ENCODE data around the gene RNF123. TPM values are rescaled to one million over a fixed set of nuclear protein-coding genes. Genes with fewer than 3 reads are reported as not detected.

RNF123 gene
- total RNA-seq (2014; rRNA removed; shearing (Covaris generic)) (24.4 and 32.5 TPM in 2 replicates), polyA plus RNA-seq (2016; fragmentation: Nextera tagmentation; extraction: Ambion mirVana) (13.2 and 14.6 TPM in 2 replicates)
- long read RNA-seq, partial matches to known transcripts: 2 of 2 reads
- long read RNA-seq, other reads (novel, unspliced or antisense): 0 of 2 reads

- Mint-ChIP-seq H3K27ac (peak within 1 kb of the TSS; percentile 82), H3K4me1 (peaks cover 18% of the 10 kb centered on the region), H3K36me3 (ENCODE audit: low read depth) (peaks cover 4% of the 10 kb centered on the region; the same call in 2 of the 3 replicates), H3K27me3 (ENCODE audit: insufficient read depth, low read depth, poor library complexity) (peaks cover 16% of the 10 kb centered on the region), H3K9me3 (peaks cover 3% of the 10 kb centered on the region; the same call in 1 of the 3 replicates), H3K4me3 (peak within 1 kb of the TSS; percentile 91)
- Histone ChIP-seq H3F3A (replicated peaks; ENCODE audit: low read depth) (no peaks in the 10 kb centered on the region), H3K36me3 (ENCODE audit: insufficient read depth) (no peaks in the 10 kb centered on the region), H3K4me1 (ENCODE audit: insufficient read depth) (no peaks in the 10 kb centered on the region; the same call in 1 of the 2 replicates), H3K4me2 (peak within 1 kb of the TSS; percentile 92), H4K20me1 (replicated peaks; ENCODE audit: insufficient read depth) (no peaks in the 10 kb centered on the region), H3K4me3 (peak within 1 kb of the TSS; percentile 97), H2AFZ (peak within 1 kb of the TSS; percentile 90; the same call in 1 of the 2 replicates), H3K27ac (ENCODE audit: low read depth) (no peak within 1 kb of the TSS), H3K27me3 (ENCODE audit: insufficient read depth) (no peaks in the 10 kb centered on the region), H3K79me2 (replicated peaks; ENCODE audit: insufficient read depth) (peaks cover 7% of the 10 kb centered on the region; the same call in 1 of the 2 replicates), H3K9me2 (ENCODE audit: insufficient read depth) (no peaks in the 10 kb centered on the region)
- ATAC-seq (peak; percentile 52), DNase-seq (ENCODE audit: low spot score) (peak; percentile 97)
- TF ChIP-seq ZNF331 (CRISPR knock-in tag; IDR thresholded peaks at IDR 0.05; ENCODE audit: low read depth) (no peak), POLR2AphosphoS5 (IDR thresholded peaks at IDR 0.05; ENCODE audit: low read depth) (peak; percentile 89), ZNF462 (CRISPR knock-in tag; IDR thresholded peaks at IDR 0.05) (no peak), CREB1 (CRISPR knock-in tag; IDR thresholded peaks at IDR 0.05; ENCODE audit: low read depth) (peak; percentile 77), CTCF (conservative IDR thresholded peaks at IDR 0.05; ENCODE audit: low read depth in 2 of 2) (peak in 1 of 2 experiments; percentile 42; a peak in 2 of 4 replicates), REST (IDR thresholded peaks at IDR 0.05; ENCODE audit: unreplicated experiment) (no peak)
- TF ChIP-seq, protein P1, sequence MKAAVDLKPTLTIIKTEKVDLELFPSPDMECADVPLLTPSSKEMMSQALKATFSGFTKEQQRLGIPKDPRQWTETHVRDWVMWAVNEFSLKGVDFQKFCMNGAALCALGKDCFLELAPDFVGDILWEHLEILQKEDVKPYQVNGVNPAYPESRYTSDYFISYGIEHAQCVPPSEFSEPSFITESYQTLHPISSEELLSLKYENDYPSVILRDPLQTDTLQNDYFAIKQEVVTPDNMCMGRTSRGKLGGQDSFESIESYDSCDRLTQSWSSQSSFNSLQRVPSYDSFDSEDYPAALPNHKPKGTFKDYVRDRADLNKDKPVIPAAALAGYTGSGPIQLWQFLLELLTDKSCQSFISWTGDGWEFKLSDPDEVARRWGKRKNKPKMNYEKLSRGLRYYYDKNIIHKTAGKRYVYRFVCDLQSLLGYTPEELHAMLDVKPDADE (IDR thresholded peaks at IDR 0.05): peak; percentile 71
Measured at GRCh38 chr3:49689046-49689907, at the start of gene RNF123, which contains the start of gene MST1. Gene RNF123, plus strand, starts transcription at chr3:49689557. Its CDS starts 1,609 bp downstream, at chr3:49691166. Gene MST1, minus strand, starts transcription at chr3:49689474. Its CDS starts 783 bp downstream, at chr3:49688691.

All from GM23338 (cell line).